ENCODE measurements around the gene GNPAT. TPM values are rescaled to one million over a fixed set of nuclear protein-coding genes. Genes with fewer than 3 reads are reported as not detected.

Gene GNPAT
- total and polyA plus RNA-seq, 10 of the 15 experiments (the other 5 are each of a cell fraction or from before 2014, with no cell fraction given): 24.0 to 70.6 (median 47.2) TPM

GRCh38 chr1:231286603-231287002 lies 45.6 kb downstream of the GNPAT start:
- in situ Hi-C loops (cut with MboI): no loop called here
- Histone ChIP-seq H3K79me2 (ENCODE audit: control insufficient read depth, insufficient read depth, low read length) (no peaks in the 10 kb centered on the region), H3K4me2 (ENCODE audit: control insufficient read depth, insufficient read depth) (no peak overlapping the region), H2AFZ (ENCODE audit: control insufficient read depth, low read depth, low read length) (no peak overlapping the region), H3K9ac (ENCODE audit: control insufficient read depth, insufficient read depth, low read length) (no peak overlapping the region), H3K4me3 (no peak overlapping the region), H3K4me1 (ENCODE audit: control insufficient read depth, insufficient read depth, low read length) (no peaks in the 10 kb centered on the region), H3K36me3 (ENCODE audit: control insufficient read depth in 2 of 2, insufficient read depth in 2 of 2, low read length in 1 of 2) (no peaks in the 10 kb centered on the region), H3K27me3 (replicated peaks in 1 of 2; ENCODE audit: control insufficient read depth in 2 of 2, insufficient read depth in 2 of 2, low read length in 1 of 2) (no peaks in the 10 kb centered on the region), H3K9me3 (replicated peaks; ENCODE audit: control insufficient read depth, insufficient read depth, low read length) (no peaks in the 10 kb centered on the region), H4K20me1 (ENCODE audit: control insufficient read depth, insufficient read depth) (no peaks in the 10 kb centered on the region), H3K27ac (ENCODE audit: control insufficient read depth, insufficient read depth) (no peak overlapping the region)
- WGBS (ENCODE audit: insufficient coverage, insufficient replicate concordance, low lambda C conversion rate, missing lambda C conversion rate): 82% methylated on average over 6 of the region's 6 CpGs
- ChIA-PET POLR2A (no interaction called here), RAD21 (ENCODE audit: unreplicated experiment) (no interaction called here), SMC1A (ENCODE audit: uncharacterized antibody, unreplicated experiment) (no interaction called here), CTCF (no interaction called here)
- BruUV-seq (replicated peaks): no TSS peak
- TF ChIP-seq ATF2 (IDR thresholded peaks at IDR 0.05; ENCODE audit: low read length): no peak
- TF ChIP-seq SPI1 (IDR thresholded peaks at IDR 0.05; ENCODE audit: borderline replicate concordance, insufficient read depth, low read depth, low read length): peak; percentile 19; the same call in 1 of the 2 replicates
- DNase-seq (ENCODE audit: low read depth, low spot score) (no peak), ATAC-seq (no peak), FAIRE-seq (no peak)
- intact Hi-C loops (cut with micrococcal nuclease; ENCODE audit: unreplicated experiment): no loop called here

GRCh38 chr1:231295938-231296337 lies 54.9 kb downstream of the GNPAT start:
- H3K36me3 ChIP-seq (ENCODE audit: control insufficient read depth in 2 of 2, insufficient read depth in 2 of 2, low read length in 1 of 2): no peaks in the 10 kb centered on the region
- no peak overlapping the region for H2AFZ ChIP-seq (ENCODE audit: control insufficient read depth, low read depth, low read length)
- intact Hi-C loops (cut with micrococcal nuclease; ENCODE audit: unreplicated experiment): no loop called here
- no peak overlapping the region for H3K4me3 ChIP-seq
- H3K27me3 ChIP-seq (replicated peaks in 1 of 2; ENCODE audit: control insufficient read depth in 2 of 2, insufficient read depth in 2 of 2, low read length in 1 of 2): no peaks in the 10 kb centered on the region
- no peaks in the 10 kb centered on the region for H3K4me1 ChIP-seq (ENCODE audit: control insufficient read depth, insufficient read depth, low read length)
- CTCF ChIA-PET: no interaction called here
- FAIRE-seq (no peak), DNase-seq (ENCODE audit: low read depth, low spot score) (no peak), ATAC-seq (no peak)
- no peak overlapping the region for H3K4me2 ChIP-seq (ENCODE audit: control insufficient read depth, insufficient read depth)
- H3K27ac ChIP-seq (ENCODE audit: control insufficient read depth, insufficient read depth): no peak overlapping the region
- POLR2A ChIA-PET: no interaction called here
- TF ChIP-seq MAX (IDR thresholded peaks at IDR 0.05; ENCODE audit: low read depth, low read length) (no peak), USF2 (IDR thresholded peaks at IDR 0.05; ENCODE audit: borderline replicate concordance, low read depth, low read length) (no peak), SMARCA5 (IDR thresholded peaks at IDR 0.05) (no peak), REST (IDR thresholded peaks at IDR 0.05; ENCODE audit: low read depth, low read length) (no peak), RAD51 (IDR thresholded peaks at IDR 0.05) (no peak)
- SMC1A ChIA-PET (ENCODE audit: uncharacterized antibody, unreplicated experiment): interaction anchor here (0.7 kb wide), 1 partner anchor 9 kb away, joined by 3 read pairs; no protein-coding TSS in a partner anchor
- WGBS (ENCODE audit: insufficient coverage, insufficient replicate concordance, low lambda C conversion rate, missing lambda C conversion rate): 74% methylated on average over 4 of the region's 4 CpGs
- no peak overlapping the region for H3K9ac ChIP-seq (ENCODE audit: control insufficient read depth, insufficient read depth, low read length)
- H3K9me3 ChIP-seq (replicated peaks; ENCODE audit: control insufficient read depth, insufficient read depth, low read length): no peaks in the 10 kb centered on the region
- RAD21 ChIA-PET (ENCODE audit: unreplicated experiment): no interaction called here
- no peaks in the 10 kb centered on the region for H4K20me1 ChIP-seq (ENCODE audit: control insufficient read depth, insufficient read depth)
- in situ Hi-C loops (cut with MboI): no loop called here
- no TSS peak for BruUV-seq (replicated peaks)
- no peaks in the 10 kb centered on the region for H3K79me2 ChIP-seq (ENCODE audit: control insufficient read depth, insufficient read depth, low read length)

Measured in GM12878 (cell line).